H9 (cell line): Measurements from ENCODE around the gene CDH23. TPM values are rescaled to one million over a fixed set of nuclear protein-coding genes. Genes with fewer than 3 reads are reported as not detected.

ENCODE experiments used
- DNase-seq: peaks from one replicate; pipeline ENCODE4 v3.0.0-alpha.2; 2017
- H2AFZ ChIP-seq: one replicate; pipeline ENCODE4 v1.6.1; 2013; ENCODE audit warnings: mild to moderate bottlenecking, low read length, control low read depth, moderate library complexity
- H2AK5ac ChIP-seq: 2 replicates; pipeline ENCODE4 v1.6.1; 2013; ENCODE audit warnings: low read length, control low read depth, mixed read lengths; ENCODE audit not compliant: insufficient read length
- H2BK120ac ChIP-seq: one replicate; pipeline ENCODE4 v1.6.1; 2013; ENCODE audit warnings: low read depth, mild to moderate bottlenecking, low read length, control low read depth, inconsistent platforms; ENCODE audit not compliant: poor library complexity, severe bottlenecking
- H2BK12ac ChIP-seq: 2 replicates; pipeline ENCODE4 v1.6.1; 2013; ENCODE audit warnings: low read length, control low read depth, mixed read lengths, low read depth; ENCODE audit not compliant: insufficient read length
- H2BK15ac ChIP-seq: 2 replicates; pipeline ENCODE4 v1.6.1; 2013; ENCODE audit warnings: low read depth, low read length, control low read depth
- H2BK20ac ChIP-seq: one replicate; pipeline ENCODE4 v1.6.1; 2013; ENCODE audit warnings: low read depth, mild to moderate bottlenecking, low read length, control low read depth, inconsistent platforms; ENCODE audit not compliant: poor library complexity, severe bottlenecking
- H2BK5ac ChIP-seq: 2 replicates; pipeline ENCODE4 v1.6.1; 2013; ENCODE audit warnings: low read length, control low read depth, mixed read lengths; ENCODE audit not compliant: insufficient read length
- H3K14ac ChIP-seq: 2 replicates; pipeline ENCODE4 v1.6.1; 2013; ENCODE audit warnings: low read length, control low read depth; ENCODE audit not compliant: insufficient read depth
- H3K18ac ChIP-seq: 2 replicates; pipeline ENCODE4 v1.6.1; 2013; ENCODE audit warnings: low read depth, mild to moderate bottlenecking, mixed read lengths, low read length, control low read depth; ENCODE audit not compliant: insufficient read length
- H3K23ac ChIP-seq: 2 replicates; pipeline ENCODE4 v1.6.1; 2013; ENCODE audit warnings: low read length, control low read depth, mixed read lengths, low read depth; ENCODE audit not compliant: insufficient read length
- H3K23me2 ChIP-seq: 2 replicates; pipeline ENCODE4 v1.6.1; 2013; ENCODE audit warnings: low read depth, mild to moderate bottlenecking, mixed read lengths, low read length, control low read depth; ENCODE audit not compliant: insufficient read length, poor library complexity, severe bottlenecking
- H3K27ac ChIP-seq: 2 replicates; pipeline ENCODE4 v1.5.1; 2013; ENCODE audit warnings: low read length, control low read depth, mixed read lengths, low read depth; ENCODE audit not compliant: insufficient read length
- H3K27me3 ChIP-seq: 2 replicates; pipeline ENCODE4 v1.6.1; 2013; ENCODE audit warnings: low read length, control low read depth, inconsistent platforms; ENCODE audit not compliant: insufficient read depth
- H3K4ac ChIP-seq: 2 replicates; pipeline ENCODE4 v1.6.1; 2013; ENCODE audit warnings: low read depth, mild to moderate bottlenecking, control low read depth, inconsistent platforms, low read length, moderate library complexity
- H3K4me1 ChIP-seq: 2 replicates; pipeline ENCODE4 v1.6.1; 2013; ENCODE audit warnings: low read length, control low read depth, inconsistent platforms; ENCODE audit not compliant: insufficient read depth
- H3K4me2 ChIP-seq: 2 replicates; pipeline ENCODE4 v1.6.1; 2013; ENCODE audit warnings: low read length, control low read depth, mixed read lengths; ENCODE audit not compliant: insufficient read length, insufficient read depth
- H3K56ac ChIP-seq: 2 replicates; pipeline ENCODE4 v1.6.1; 2013; ENCODE audit warnings: low read depth, mild to moderate bottlenecking, mixed read lengths, low read length, control low read depth; ENCODE audit not compliant: insufficient read length
- H3K79me1 ChIP-seq: 2 replicates; pipeline ENCODE4 v1.6.1; 2013; ENCODE audit warnings: low read depth, mild to moderate bottlenecking, moderate library complexity, low read length, control low read depth, inconsistent platforms; ENCODE audit not compliant: insufficient read depth, poor library complexity, severe bottlenecking
- H3K79me2 ChIP-seq: 2 replicates; pipeline ENCODE4 v1.6.1; 2013; ENCODE audit warnings: low read length, control low read depth, inconsistent platforms; ENCODE audit not compliant: insufficient read depth
- H3K9ac ChIP-seq: 2 replicates; pipeline ENCODE4 v1.6.1; 2013; ENCODE audit warnings: low read length, control low read depth, mixed read lengths; ENCODE audit not compliant: insufficient read length; ENCODE audit errors: extremely low read depth
- H3K9me3 ChIP-seq: one replicate; pipeline ENCODE4 v1.6.1; 2013; ENCODE audit warnings: low read depth, low read length, inconsistent platforms; ENCODE audit not compliant: control insufficient read depth
- H3T11ph ChIP-seq: one replicate; pipeline ENCODE4 v1.6.1; 2013; ENCODE audit warnings: mild to moderate bottlenecking, low read length, control low read depth, inconsistent platforms
- H4K20me1 ChIP-seq: one replicate; pipeline ENCODE4 v1.6.1; 2013; ENCODE audit not compliant: control insufficient read depth, insufficient read length, insufficient read depth
- H4K5ac ChIP-seq: 2 replicates; pipeline ENCODE4 v1.6.1; 2013; ENCODE audit warnings: low read depth, mild to moderate bottlenecking, mixed read lengths, low read length, control low read depth; ENCODE audit not compliant: insufficient read length
- H4K8ac ChIP-seq: replicated peaks from 2 replicates; pipeline ENCODE4 v1.6.1; 2013; ENCODE audit warnings: low read length, control low read depth, mixed read lengths, low read depth; ENCODE audit not compliant: insufficient read length
- H4K91ac ChIP-seq: 2 replicates; pipeline ENCODE4 v1.6.1; 2013; ENCODE audit warnings: low read depth, mild to moderate bottlenecking, moderate library complexity, mixed read lengths, low read length, control low read depth; ENCODE audit not compliant: insufficient read length
- H3K27ac Mint-ChIP-seq, 3 experiments: 2 replicates in 2 of 3; 3 replicates in 1 of 3; pipeline ENCODE4 v1.8.0; 2020 to 2021; ENCODE audit warnings: mixed read lengths in 3 of 3, mild to moderate bottlenecking in 1 of 3, moderate library complexity in 1 of 3
- H3K27me3 Mint-ChIP-seq: 2 replicates; pipeline ENCODE4 v1.8.0; 2021; ENCODE audit warnings: low read depth, mild to moderate bottlenecking, moderate library complexity, mixed read lengths
- H3K36me3 Mint-ChIP-seq, 3 experiments: 2 replicates in 2 of 3; 3 replicates in 1 of 3; pipeline ENCODE4 v1.8.0; 2020 to 2021; ENCODE audit warnings: low read depth in 3 of 3, mixed read lengths in 3 of 3; ENCODE audit not compliant: insufficient read depth in 1 of 3
- H3K4me1 Mint-ChIP-seq, 2 experiments: 2 replicates each; pipeline ENCODE4 v1.8.0; 2020; ENCODE audit warnings: mixed read lengths in 2 of 2
- H3K4me3 Mint-ChIP-seq, 2 experiments: 2 replicates in 1 of 2; 3 replicates in 1 of 2; pipeline ENCODE4 v1.8.0; 2020 to 2021; ENCODE audit warnings: mild to moderate bottlenecking in 2 of 2, mixed read lengths in 2 of 2, moderate library complexity in 1 of 2
- H3K9me3 Mint-ChIP-seq, 2 experiments: 2 replicates in 1 of 2; 3 replicates in 1 of 2; pipeline ENCODE4 v1.8.0; 2020; ENCODE audit warnings: mild to moderate bottlenecking in 2 of 2, mixed read lengths in 2 of 2, moderate library complexity in 1 of 2
- WGBS: extraction: QIAGEN DNeasy Blood & Tissue Kit; methylation state at CpG from one replicate; pipeline ENCODE4 v1.1.7; 2013; ENCODE audit warnings: missing lambda C conversion rate, low lambda C conversion rate, mixed read lengths; ENCODE audit not compliant: insufficient read length; ENCODE audit errors: extremely low coverage; 5-methylcytosine and 5-hydroxymethylcytosine counted together
- total RNA-seq: library from RNA; stranded (reverse); gene quantifications from 2 replicates; pipeline ENCODE4 v1.2.1, GENCODE V29; 2021
- TF ChIP-seq, protein P1 (sequence below): fragments of 200-600 bp; sonication (generic); conservative IDR thresholded peaks from 3 replicates; pipeline ENCODE4 v1.8.0; 2021; ENCODE audit warnings: antibody characterized with exemption, mild to moderate bottlenecking

CDH23 gene
- total RNA-seq, 1 experiment from 2014 or later: 2.1 TPM

DNA sequence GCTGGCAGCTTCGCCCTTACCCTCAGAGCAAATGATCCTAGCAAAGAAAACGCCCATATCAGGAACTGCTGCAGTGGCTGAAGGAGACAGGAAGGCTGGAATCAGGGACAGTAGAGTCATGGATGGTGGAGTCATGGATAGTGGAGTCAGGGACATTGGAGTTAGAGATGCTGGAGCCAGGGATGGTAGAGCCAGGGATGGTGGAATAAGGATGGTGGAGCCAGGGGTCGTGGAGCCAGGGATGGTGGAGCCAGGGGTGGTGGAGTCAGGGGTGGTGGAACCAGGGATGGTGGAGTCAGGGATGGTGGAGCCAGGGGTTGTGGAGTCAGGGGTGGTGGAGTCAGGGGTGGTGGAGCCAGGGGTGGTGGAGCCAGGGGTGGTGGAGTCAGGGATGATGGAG, 291.5 kb downstream of the CDH23 start:
- Histone ChIP-seq H3K14ac (no peak overlapping the region), H3K23ac (no peak overlapping the region), H3K4me1 (peaks cover 5% of the 10 kb centered on the region; the same call in 1 of the 2 replicates), H3K56ac (no peak overlapping the region), H3K79me1 (no peaks in the 10 kb centered on the region), H3K9ac (no peak overlapping the region), H3K23me2 (no peaks in the 10 kb centered on the region), H3K18ac (no peak overlapping the region), H4K91ac (no peak overlapping the region), H2AK5ac (no peak overlapping the region), H2AFZ (no peak overlapping the region), H2BK12ac (no peak overlapping the region), H3K9me3 (no peaks in the 10 kb centered on the region), H4K20me1 (no peaks in the 10 kb centered on the region), H3K27me3 (no peaks in the 10 kb centered on the region), H2BK20ac (no peak overlapping the region), H3T11ph (no peak overlapping the region), H4K5ac (no peak overlapping the region), H2BK120ac (no peak overlapping the region), H4K8ac (no peak overlapping the region), H2BK5ac (no peak overlapping the region), H2BK15ac (no peak overlapping the region), H3K4ac (no peak overlapping the region), H3K79me2 (no peaks in the 10 kb centered on the region), H3K4me2 (no peak overlapping the region), H3K27ac (no peak overlapping the region)
- DNase-seq: no peak
- Mint-ChIP-seq H3K4me1 (peaks cover 32 to 34% of the 10 kb centered on the region in 2 experiments), H3K36me3 (peaks cover 4 to 5% (median 4%) of the 10 kb centered on the region in 3 experiments), H3K9me3 (peaks cover 7 to 11% of the 10 kb centered on the region in 2 experiments), H3K27me3 (peaks cover 4% of the 10 kb centered on the region), H3K4me3 (no peak overlapping the region), H3K27ac (peak overlapping the region in 2 of 3 experiments; percentile 6 to 11; a peak in 3 of 7 replicates)
- TF ChIP-seq, protein P1, sequence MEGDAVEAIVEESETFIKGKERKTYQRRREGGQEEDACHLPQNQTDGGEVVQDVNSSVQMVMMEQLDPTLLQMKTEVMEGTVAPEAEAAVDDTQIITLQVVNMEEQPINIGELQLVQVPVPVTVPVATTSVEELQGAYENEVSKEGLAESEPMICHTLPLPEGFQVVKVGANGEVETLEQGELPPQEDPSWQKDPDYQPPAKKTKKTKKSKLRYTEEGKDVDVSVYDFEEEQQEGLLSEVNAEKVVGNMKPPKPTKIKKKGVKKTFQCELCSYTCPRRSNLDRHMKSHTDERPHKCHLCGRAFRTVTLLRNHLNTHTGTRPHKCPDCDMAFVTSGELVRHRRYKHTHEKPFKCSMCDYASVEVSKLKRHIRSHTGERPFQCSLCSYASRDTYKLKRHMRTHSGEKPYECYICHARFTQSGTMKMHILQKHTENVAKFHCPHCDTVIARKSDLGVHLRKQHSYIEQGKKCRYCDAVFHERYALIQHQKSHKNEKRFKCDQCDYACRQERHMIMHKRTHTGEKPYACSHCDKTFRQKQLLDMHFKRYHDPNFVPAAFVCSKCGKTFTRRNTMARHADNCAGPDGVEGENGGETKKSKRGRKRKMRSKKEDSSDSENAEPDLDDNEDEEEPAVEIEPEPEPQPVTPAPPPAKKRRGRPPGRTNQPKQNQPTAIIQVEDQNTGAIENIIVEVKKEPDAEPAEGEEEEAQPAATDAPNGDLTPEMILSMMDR: no peak
- no CpG with 5 or more reads among the region's 3 CpGs for WGBS
